ENCODE data around the gene KCNIP4. TPM values are rescaled to one million over a fixed set of nuclear protein-coding genes. Genes with fewer than 3 reads are reported as not detected.

The KCNIP4 gene
- total and polyA plus RNA-seq, 2 of the 8 experiments (the other 6 are each of a cell fraction or from before 2014, with no cell fraction given) = 0.06 TPM; not detected in 1

- ChIA-PET POLR2A (ENCODE audit: partially characterized antibody) (no interaction called here), CTCF (ENCODE audit: partially characterized antibody) (interaction anchor here (0.8 to 2.2 kb wide), 3 partner anchors 11 to 263 kb away, joined by 3 to 8 read pairs (median 3); no protein-coding TSS in a partner anchor)
- Histone ChIP-seq H3K4me3 (ENCODE audit: extremely low read depth in 1 of 4, insufficient read depth in 2 of 4, low read depth in 3 of 4, low read length in 4 of 4) (no peak overlapping the region), H3K4ac (replicated peaks; ENCODE audit: insufficient read length, low read depth, low read length) (no peak overlapping the region), H3K9me3 (ENCODE audit: insufficient read depth in 2 of 2, low read depth in 1 of 2, low read length in 1 of 2) (peaks cover 4 to 6% of the 10 kb centered on the region in 2 experiments; a peak in 1 of 4 replicates), H2BK12ac (ENCODE audit: low read depth, low read length) (no peak overlapping the region), H3K56ac (replicated peaks; ENCODE audit: insufficient read length, low read depth, low read length) (no peak overlapping the region), H3K36me3 (ENCODE audit: control insufficient read depth in 2 of 4, insufficient read depth in 4 of 4, low read length in 3 of 4) (no peaks in the 10 kb centered on the region), H3K4me1 (replicated peaks in 1 of 4; ENCODE audit: control insufficient read depth in 3 of 4, insufficient read depth in 4 of 4, low read length in 3 of 4) (no peaks in the 10 kb centered on the region), H2BK5ac (ENCODE audit: low read depth, low read length) (no peak overlapping the region), H2AFZ (ENCODE audit: low read length) (no peak overlapping the region), H3K79me2 (ENCODE audit: control insufficient read depth in 1 of 2, insufficient read depth in 2 of 2, low read length in 2 of 2) (no peaks in the 10 kb centered on the region), H3K9ac (replicated peaks in 1 of 4; ENCODE audit: extremely low read depth in 1 of 4, low read depth in 3 of 4, low read length in 3 of 4) (no peak overlapping the region), H4K8ac (ENCODE audit: extremely low read depth, insufficient read depth, low read length) (no peak overlapping the region), H3K27me3 (replicated peaks in 1 of 4; ENCODE audit: control insufficient read depth in 3 of 4, extremely low read depth in 1 of 4, insufficient read depth in 3 of 4, low read length in 3 of 4) (no peaks in the 10 kb centered on the region), H3K14ac (ENCODE audit: insufficient read length) (no peak overlapping the region), H3K27ac (ENCODE audit: low read depth, low read length) (no peak overlapping the region), H2AK5ac (ENCODE audit: low read depth, low read length) (no peak overlapping the region), H3K23me2 (ENCODE audit: low read depth, low read length) (no peaks in the 10 kb centered on the region), H4K91ac (replicated peaks; ENCODE audit: insufficient read length, low read length) (no peak overlapping the region), H2BK20ac (ENCODE audit: low read length) (no peak overlapping the region), H3K18ac (ENCODE audit: extremely low read depth, low read length) (no peak overlapping the region), H2BK120ac (replicated peaks; ENCODE audit: low read depth, low read length) (no peak overlapping the region), H2BK15ac (ENCODE audit: low read length) (no peak overlapping the region), H4K5ac (ENCODE audit: insufficient read length, low read depth, low read length) (no peak overlapping the region), H4K20me1 (replicated peaks in 1 of 2; ENCODE audit: control insufficient read depth in 1 of 2, insufficient read depth in 2 of 2, low read length in 2 of 2) (no peaks in the 10 kb centered on the region), H3K23ac (ENCODE audit: insufficient read length) (no peak overlapping the region), H3K4me2 (ENCODE audit: insufficient read depth in 1 of 2, low read depth in 2 of 2, low read length in 2 of 2) (no peak overlapping the region), H3K79me1 (ENCODE audit: low read depth, low read length) (no peaks in the 10 kb centered on the region)
- DNase-seq (ENCODE audit: low read depth in 1 of 2, low spot score in 2 of 2) (no peak), FAIRE-seq (no peak)
- WGBS, 2 experiments (ENCODE audit: extremely low coverage in 1 of 2, insufficient coverage in 1 of 2, insufficient read length in 1 of 2, insufficient replicate concordance in 2 of 2, low coverage in 1 of 2, low lambda C conversion rate in 2 of 2, missing lambda C conversion rate in 1 of 2) = 98% methylated on average over 3 of the region's 3 CpGs; no CpG with 5 or more reads in 1 of the 2 experiments
- TF ChIP-seq NANOG (IDR thresholded peaks at IDR 0.05; ENCODE audit: insufficient read depth, low read depth, low read length, poor library complexity, severe bottlenecking) = no peak
- TF ChIP-seq SP4 (IDR thresholded peaks at IDR 0.05; ENCODE audit: low read length) = no peak
- no peak for TF ChIP-seq SAP30 (IDR thresholded peaks at IDR 0.05; ENCODE audit: insufficient read depth, insufficient replicate concordance, low read length)
- TF ChIP-seq RFX5 (IDR thresholded peaks at IDR 0.05; ENCODE audit: borderline replicate concordance, low read depth, low read length) = no peak
- no peak for TF ChIP-seq TEAD4 (IDR thresholded peaks at IDR 0.05; ENCODE audit: low read depth, low read length)
- TF ChIP-seq MAFK (IDR thresholded peaks at IDR 0.05; ENCODE audit: low read depth, low read length) = no peak
Observed at GRCh38 chr4:21806991-21807390, 141.6 kb downstream of the KCNIP4 start.

Data from H1 (cell line).